ENCODE data around the gene KCNMA1. TPM values are rescaled to one million over a fixed set of nuclear protein-coding genes. Genes with fewer than 3 reads are reported as not detected.

Gene KCNMA1
- total RNA-seq, 1 donor from 2014 or later: 0.59 TPM

DNA sequence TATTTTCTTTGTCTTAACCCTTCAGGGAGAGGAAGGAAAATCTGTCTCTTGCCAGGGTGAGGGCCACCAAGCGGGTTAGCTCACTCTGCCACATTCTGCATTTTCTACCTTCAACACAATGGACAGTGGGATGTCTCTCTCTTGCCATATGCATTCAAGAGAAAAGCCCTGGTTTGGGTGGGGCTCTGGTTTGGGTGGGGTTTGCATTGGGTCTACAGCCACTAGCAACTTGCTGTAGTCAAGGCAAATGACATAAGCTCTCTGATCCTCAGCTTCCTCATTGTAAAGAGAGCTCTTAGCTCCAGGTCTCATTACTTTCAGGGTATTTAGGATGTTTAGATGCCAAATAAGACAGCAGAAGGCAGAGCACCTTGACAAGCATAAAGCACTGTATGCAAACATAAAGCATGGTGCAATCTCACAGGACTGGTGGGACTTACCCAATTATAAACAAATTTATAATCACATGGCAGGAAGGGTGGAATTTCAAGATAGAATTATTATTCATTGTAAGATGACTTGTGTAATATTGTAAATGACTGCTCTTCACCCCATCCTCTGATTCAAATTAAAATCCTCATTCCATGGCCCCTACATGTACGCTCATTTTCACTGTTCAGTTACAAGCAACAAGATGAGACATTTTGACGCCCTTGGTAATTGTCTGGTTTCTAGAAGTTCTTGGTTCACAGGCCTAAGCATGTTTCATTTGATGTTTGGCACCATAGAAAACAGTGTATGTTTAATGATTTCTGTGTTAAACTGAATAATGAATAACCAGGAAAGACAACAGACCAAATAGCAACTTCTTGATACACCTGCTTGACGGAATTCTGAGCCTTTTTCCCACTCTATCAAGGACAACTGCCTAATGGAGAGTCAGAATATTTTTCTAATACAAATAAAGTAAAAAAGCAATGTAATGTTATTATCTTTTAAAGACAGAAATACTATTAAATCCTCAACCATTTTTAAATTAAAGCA lies 258.9 kb downstream of the KCNMA1 start:
- DNase-seq (ENCODE audit: low read depth, low spot score): no peak

DNA sequence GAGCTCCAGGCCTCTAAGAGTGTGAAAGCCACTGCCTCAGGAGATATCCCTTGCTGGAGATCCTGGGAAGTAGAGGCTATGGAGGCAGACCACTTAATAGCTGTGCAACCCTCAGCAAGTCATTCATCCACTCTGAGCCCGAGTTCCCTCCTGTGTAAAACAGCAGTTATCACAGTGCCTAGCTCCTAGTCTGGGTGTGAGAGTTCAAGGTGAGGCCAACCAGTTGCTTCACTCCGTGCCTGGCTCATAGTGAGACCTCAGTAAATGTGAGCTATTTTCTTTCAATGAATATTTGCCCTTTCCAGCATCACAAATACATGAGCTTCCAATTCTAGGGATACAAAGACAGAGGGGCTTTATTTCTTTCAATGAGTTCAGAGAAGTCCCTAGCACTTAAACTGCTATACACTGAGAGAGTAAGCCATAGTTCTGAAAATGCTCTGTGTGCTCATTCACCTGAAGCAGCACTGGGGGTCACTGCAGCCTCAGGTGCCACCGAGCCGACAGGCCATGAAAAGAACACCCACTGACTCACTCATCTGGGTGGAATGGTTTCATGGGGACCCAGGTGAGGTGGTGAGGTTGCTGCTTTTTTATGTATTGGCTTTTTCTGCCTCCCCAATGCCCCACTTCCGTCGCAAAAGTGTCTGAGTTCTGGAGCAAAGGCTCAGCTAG lies 259.8 kb downstream of the KCNMA1 start:
- no peak for DNase-seq (ENCODE audit: low read depth, low spot score)

DNA sequence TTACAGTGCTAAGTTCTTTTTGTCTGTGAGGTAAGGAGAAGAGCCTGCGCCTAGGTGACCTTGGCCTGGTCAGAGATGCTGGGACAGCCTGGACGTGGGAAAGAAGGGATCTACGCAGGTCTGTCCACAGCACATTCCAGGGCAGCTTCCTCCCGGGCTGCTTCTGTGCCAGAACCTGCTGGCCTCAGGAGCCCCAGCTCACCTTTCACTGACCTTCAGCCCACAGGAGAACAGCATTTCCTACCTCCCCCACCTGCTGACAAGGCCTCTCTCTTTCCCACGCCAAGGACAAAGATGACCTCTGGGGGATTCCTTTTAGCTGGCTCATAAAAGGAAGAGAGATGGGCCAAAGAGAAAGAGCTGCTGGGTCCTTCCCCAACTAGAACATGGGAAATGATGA lies 260.6 kb downstream of the KCNMA1 start:
- DNase-seq (ENCODE audit: low read depth, low spot score): no peak

DNA sequence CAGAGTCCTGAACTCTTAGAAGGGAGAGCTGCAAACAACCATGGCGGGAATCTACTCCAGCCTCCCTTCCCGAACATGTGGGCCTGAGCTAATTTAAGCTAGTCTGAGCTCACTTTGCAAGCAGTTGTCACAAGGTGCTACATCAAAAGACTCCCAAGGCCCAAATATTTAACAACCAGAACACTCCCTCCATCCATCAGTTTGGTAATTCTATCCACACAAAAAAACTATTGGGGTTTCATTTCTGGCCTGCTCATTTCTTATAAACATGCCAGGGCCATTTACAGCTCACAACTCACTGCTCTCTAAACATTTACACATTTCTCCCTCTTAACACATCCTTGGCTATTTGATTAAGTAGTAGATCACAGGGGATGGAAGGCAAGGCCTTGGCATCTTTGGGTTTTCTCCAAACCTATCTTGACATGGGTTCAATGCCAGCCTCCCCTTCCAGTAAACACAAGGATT lies 263.4 kb downstream of the KCNMA1 start:
- DNase-seq (ENCODE audit: low read depth, low spot score): no peak

DNA sequence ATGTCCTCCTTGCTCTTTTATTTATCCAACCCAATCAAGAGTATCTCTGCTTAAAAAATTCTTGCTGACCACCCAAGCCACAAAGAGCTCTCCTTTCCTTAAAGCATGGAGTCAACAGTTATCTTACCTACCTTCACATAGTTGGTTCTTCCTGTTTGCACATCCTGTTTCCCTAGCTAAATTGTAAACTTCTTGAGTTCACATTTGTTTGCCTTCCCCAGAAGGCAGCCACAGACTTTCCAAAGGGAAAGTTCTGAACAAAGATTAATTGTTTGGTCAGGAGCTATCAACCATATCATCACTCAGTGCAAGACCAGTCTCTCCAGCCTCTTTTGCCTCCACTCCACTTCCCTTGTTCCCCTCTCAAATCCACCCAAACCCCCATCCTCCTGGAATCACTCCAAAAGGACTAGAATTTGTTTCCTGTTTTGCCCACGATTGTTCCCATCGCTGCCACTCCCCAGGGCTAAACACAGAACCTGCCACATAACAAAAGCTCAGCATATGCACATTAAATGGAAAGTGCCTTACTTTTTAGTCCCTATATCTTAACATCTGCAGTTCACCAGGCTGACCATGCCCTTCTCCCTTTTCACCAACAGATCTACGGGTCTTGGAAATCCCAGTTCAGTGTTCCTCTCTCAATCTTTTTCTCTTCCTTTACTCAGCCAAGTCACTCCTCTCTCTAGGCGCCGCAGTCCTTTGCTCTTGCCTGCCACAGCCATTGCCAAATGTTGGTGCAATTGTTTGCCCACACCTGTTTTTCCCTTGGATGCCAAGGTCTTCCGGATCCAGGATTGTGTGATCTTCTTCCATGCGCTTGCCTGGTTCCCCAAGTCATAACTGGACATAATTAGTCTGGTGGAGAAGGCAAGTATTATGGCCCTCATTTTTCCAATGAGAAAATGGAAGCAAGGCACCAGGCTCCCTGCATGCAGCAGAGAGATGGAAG lies 265.5 kb downstream of the KCNMA1 start:
- no peak for DNase-seq (ENCODE audit: low read depth, low spot score)

DNA sequence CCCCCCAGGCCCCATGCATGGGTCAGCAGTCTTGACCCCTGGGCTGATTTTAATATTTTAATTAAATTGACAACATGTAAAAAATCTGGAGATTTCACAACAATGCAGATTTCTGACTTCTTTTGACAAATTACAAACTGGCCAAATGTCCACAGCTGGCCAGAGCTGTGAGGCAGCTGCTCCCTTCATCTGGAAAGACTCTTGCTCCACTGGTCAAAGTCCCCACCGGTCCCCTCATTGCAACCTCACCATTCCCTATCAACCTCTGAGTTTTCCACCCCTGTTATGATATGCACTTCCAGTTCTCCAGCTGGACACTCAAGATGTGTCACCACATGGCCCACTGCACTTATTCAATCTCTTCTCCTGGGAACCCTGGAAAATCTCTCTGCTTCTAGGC lies 266.2 kb downstream of the KCNMA1 start:
- DNase-seq (ENCODE audit: low read depth, low spot score): no peak

DNA sequence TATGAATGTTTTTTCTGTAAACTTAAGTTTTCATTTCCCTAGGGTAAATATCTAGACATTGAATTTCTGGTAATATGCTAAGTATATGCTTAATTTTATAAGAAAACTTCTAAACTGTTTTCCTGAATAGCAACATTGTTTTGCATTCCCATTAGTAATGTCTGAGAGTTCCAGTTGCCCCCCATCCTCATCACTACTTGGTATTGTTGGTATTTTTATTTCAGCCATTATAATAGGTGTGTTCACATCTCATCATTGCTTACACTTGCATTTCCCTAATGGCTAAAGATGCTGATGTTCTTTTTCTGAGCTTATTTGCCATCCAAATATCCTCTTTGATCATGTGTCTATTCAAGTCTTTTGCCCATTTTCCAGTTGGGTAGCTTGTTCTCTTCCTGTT lies 269.6 kb downstream of the KCNMA1 start:
- no peak for DNase-seq (ENCODE audit: low read depth, low spot score)

DNA sequence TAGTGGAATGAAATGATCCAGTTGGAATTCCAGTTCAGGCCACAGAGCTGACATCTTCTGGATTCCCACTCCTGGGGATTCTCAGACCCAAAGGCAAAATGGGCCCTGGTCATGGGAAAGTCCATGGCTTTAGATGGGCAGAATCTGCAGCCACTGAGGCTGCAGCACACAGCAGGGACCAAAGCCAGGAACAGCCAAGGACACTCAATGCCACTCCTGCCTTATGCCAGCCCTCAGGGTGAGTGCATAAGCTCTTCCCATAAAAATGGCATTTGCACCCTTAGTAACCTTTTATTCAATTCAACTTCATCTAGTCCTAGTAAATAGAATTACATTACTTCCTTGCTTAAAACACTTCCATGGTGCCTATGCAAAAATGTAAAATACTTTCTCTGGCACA lies 274.4 kb downstream of the KCNMA1 start:
- DNase-seq (ENCODE audit: low read depth, low spot score): no peak

DNA sequence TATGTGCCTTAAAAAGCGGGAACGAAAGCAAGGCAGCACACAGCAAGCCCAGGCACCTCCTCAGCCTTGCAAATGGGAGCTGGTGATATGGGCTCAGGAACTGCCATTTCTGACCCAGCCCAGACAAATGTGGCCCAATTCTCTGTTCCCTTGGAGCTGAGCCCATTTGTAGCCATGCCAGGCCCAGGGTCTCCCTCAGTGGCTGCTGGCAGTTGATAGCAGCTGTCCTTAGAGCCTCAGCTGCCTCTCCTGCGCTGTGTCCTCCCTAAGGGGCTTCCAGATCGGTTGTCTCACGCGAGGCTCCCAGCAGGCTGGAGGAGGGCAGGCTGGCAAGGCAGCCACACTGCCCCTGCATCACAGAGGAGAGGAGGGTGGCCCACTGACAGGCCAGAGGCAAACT lies 275.8 kb downstream of the KCNMA1 start:
- DNase-seq (ENCODE audit: low read depth, low spot score): no peak

DNA sequence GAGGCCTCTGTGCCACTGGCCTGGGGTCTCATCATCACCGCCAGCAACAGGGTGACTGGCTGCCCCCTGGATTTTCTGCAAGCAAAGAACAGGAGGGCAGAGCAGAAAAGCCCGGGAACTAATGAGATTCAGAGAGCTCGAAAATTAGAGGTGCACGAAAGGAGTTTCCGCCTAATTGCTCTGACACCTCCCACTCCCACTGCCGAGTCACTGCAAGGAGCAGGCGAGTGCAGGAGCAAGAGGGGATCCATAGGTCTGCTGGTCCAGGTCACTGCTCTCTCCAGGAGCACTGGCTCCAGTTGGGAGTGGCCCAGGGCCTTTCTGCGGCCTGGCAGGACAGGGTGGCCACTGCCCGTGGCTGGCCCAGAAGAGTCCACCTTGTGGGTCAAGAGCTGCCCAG lies 276.2 kb downstream of the KCNMA1 start:
- DNase-seq (ENCODE audit: low read depth, low spot score): no peak

DNA sequence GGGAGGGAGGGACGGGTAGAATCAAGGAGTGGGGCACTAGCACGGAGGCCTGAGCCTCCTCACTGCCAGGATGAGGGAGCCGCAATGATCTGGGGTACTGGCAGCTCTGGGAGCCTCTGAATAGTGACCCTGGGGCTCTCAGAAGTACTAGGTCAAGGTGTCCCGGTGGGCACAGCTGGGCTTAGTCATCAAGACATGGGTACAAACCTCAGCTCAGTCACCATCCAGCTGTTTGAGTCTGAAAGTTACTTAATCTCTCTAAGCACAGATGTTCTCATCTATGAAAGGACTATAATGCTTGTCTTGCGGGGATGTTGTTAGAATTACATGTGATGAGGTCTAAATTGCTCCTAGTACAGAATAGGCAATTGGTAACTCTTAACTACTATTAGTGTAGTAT lies 276.8 kb downstream of the KCNMA1 start:
- DNase-seq (ENCODE audit: low read depth, low spot score): no peak

DNA sequence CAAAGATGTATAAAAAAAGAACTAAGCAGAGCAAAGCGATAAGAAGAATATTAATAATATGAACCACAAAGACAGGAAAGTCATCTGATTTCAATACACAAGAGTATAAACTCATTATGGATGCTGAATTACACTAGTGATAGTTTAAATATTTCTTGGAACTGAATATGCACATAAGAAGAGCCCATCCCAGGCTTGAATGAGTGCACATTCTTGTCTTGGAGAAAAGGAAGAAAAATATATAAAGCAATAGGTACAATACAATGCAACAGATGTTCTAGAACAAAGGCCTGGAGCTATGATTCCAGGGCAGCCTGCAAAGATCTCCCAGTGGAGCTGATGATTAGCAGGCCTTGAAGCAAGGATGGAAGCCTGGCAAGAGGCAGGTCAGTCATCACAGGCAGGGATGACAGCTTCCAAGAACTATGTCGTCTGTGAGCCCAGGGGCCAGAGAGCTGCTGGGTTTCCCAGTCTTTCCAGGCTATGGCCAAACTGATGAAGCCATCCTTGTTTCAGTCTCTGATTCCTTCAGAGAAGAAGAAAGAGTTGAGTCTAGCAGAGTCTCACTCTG lies 277.6 kb downstream of the KCNMA1 start:
- no peak for DNase-seq (ENCODE audit: low read depth, low spot score)

DNA sequence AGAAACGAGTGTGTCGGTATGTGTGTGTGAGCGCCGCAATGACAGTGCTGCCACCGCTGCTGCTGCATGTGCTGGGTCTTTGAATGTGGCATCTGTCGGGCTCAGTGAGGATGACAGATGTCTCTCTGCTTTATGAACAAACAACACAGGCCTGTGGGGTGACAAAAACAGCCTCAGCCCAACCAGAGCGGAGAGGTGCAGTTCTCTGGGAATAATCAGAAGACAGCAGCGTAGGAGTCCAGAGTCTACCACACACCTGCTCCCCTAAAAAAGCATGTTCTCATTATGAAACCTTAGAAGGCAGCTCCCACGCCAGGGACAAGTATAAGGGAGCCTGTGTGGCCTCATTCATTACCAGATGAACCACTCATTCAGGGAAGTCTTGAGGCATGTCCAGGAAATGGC lies 278.3 kb downstream of the KCNMA1 start:
- no peak for DNase-seq (ENCODE audit: low read depth, low spot score)

DNA sequence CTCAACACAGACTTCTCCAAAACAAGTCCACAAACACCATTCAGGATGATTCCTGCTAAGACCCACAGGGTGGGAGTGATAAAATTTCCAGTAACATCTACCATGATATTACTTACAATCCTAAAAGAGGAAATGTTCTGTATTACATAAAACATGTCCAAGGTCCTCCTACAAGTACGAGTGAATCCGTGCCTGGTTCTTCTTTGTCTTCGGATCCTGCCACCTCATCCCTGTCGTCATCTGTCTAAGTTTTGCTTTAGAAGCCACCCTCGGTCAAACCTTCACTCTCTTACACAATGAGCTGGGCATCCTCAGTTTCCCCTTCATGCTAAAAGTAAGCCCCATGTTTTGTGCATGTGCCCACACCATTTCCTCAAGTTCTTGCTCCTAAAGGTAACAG lies 279.0 kb downstream of the KCNMA1 start:
- no peak for DNase-seq (ENCODE audit: low read depth, low spot score)

DNA sequence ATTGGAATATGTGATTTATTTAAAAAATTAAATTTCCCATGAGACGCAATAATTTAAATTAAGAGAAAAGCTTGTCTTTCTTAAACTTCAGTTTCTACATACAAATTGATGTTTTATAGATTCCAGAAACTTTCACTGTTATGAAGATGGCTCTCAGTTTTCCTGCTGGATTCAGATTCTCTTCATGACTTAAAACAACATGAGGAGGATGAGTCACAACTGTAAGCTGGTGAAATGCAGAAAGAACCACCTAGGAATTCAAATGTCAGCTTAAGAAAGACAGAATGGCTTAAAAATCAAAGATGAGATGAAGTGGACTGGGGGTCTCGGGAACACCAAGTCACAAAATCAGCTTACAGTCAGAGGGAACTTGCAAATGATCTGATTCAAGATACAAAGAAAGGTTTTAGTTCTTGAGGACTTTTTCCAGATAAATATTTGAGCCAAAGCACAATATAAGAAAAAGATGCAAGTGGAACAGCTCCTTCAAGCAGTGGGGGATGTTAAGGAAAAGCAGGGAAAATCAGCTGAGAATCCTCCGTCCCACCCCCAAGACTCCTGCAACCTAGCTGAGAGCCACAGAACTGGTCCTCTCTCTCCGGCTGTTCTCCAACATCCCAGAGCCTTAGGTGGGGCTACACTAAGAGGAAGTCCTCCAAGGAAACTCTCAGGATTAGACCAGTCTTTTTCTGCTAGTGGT lies 279.8 kb downstream of the KCNMA1 start:
- no peak for DNase-seq (ENCODE audit: low read depth, low spot score)

DNA sequence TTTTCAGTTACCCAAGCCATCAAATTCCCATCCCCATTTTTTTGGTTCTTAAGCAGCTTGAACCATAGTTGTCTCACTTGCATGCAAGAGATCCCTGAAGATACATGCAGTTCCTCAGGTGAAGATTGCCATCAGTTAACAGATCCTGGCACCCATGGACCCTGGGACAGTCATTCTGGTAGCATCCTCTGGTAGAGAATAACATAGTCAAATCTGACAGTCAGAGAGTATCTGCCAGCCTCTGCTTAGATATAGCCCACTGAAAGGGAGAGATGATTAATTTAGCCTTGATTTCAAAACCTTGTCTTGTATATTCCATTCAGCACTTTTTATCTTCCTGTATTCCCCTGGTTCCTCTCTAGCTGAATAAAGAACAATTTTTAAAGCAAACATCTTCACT lies 280.4 kb downstream of the KCNMA1 start:
- no peak for DNase-seq (ENCODE audit: low read depth, low spot score)

DNA sequence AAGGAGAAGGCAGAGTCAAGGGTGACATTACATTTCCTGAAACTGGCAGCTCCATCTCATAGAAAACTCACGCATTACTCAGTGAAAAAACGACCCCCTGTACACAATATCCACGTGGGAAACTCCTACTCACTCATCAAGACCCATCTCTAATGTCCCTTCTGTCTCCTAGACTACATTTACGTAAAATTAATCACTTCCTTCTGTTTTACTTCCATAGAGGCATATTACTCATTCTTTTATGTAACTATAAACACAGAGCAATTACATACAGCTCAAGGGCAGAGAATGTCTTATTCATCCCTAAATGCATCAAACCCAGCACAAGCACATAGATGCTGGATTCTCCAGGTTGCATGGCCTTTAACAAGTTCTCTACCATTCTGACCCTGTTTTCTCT lies 281.8 kb downstream of the KCNMA1 start:
- no peak for DNase-seq (ENCODE audit: low read depth, low spot score)

DNA sequence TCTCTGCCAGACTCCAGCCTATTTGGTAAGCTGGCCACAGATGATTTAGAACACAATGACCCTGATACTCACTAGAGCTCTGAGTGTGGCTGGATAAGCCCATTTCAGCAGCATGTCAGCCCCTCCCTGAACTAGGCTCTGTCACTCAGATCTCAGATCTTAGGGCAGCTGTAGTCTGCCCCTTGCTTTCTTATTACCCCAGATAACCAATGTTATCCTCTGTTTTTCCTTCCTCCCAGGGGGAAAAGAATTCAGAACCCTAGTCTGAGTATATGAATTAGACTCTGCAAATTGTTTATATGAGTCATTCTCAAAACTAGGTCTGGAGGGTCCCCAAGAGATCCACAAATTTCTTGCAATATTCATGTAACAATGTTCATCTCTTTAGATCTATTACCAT lies 286.2 kb downstream of the KCNMA1 start:
- no peak for DNase-seq (ENCODE audit: low read depth, low spot score)

DNA sequence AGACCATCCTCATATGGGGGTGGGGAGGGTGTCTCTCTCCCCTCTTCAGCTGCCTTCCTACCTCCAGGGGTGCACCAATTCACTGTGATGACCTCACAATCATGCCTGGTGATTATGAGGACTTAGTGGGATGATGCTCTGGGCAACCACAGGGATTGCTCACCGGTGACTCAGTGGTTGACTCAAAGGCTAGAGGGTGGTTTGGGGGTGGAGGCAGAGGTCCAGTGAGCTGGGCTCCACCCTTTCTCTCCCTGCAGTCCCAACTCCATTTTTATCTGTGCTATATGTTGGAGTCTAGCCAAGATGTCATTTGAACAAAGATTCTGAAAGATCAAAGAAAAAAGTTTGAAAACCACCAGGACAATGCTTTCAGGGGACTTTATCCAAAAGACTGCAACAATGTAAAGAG lies 286.9 kb downstream of the KCNMA1 start:
- peak; percentile 32 for DNase-seq (ENCODE audit: low read depth, low spot score)

DNA sequence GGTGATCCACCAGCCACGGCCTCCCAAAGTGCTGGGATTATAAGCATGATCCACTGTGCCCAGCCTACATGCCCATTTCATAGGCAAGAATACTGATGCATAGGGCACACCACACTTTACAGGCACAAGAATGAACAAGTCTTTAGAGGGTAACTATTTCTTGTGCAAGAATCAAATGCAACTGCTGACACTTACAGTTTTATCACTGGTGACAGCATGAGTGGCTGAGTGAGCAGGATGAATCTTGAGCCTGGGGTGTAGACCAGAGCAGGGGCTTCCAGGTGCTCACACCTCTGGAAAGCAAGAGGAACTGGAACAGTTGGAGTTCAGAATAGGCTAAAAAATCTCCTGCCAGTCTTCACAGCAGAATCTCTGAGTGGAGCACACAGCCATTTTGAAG lies 287.5 kb downstream of the KCNMA1 start:
- no peak for DNase-seq (ENCODE audit: low read depth, low spot score)

DNA sequence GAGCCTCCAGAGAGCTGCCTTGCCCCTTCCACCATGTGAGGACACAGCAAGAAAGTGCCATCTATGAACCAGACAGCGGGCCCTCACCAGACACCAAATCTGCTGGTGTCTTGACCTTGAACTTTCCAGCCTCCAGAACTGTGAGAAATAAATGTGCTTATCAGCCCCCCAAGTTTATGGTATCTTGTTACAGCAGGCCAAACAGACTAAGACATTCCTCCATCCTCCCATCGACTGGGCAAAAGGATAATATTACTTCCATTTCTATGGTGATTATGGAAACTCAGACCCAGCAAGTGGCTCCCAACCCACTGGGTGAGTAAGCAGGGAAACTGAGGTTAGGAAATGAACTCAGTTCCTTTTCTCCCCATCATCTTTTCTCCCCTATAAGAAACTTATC lies 288.4 kb downstream of the KCNMA1 start:
- no peak for DNase-seq (ENCODE audit: low read depth, low spot score)
